Upper lobe of right lung (tissue), 1 donor: ENCODE results near the gene SURF4. TPM values are rescaled to one million over a fixed set of nuclear protein-coding genes. Genes with fewer than 3 reads are reported as not detected.
"Not testable (repeated sequence)": the region's sequence is repeated elsewhere in the genome, so short reads cannot be mapped to it uniquely, and the experiment has no call there.

Experiments used
- ATAC-seq: fragments of 200-7000 bp; cut with Tn5 transposase; one replicate; pipeline ENCODE4 v1.9.1; 2020; ENCODE audit warnings: mild to moderate bottlenecking, moderate library complexity
- DNase-seq: peaks from one replicate; pipeline ENCODE4 v3.0.0-alpha.2; 2020
- H3K27ac ChIP-seq: fragments of 200-600 bp; one replicate; pipeline ENCODE4 v1.8.0; 2022
- H3K27me3 ChIP-seq: fragments of 200-600 bp; one replicate; pipeline ENCODE4 v1.8.0; 2022; ENCODE audit warnings: mild to moderate bottlenecking
- H3K36me3 ChIP-seq: fragments of 200-600 bp; one replicate; pipeline ENCODE4 v1.8.0; 2022
- H3K4me1 ChIP-seq: fragments of 200-600 bp; one replicate; pipeline ENCODE4 v1.8.0; 2022
- H3K4me3 ChIP-seq: fragments of 200-600 bp; one replicate; pipeline ENCODE4 v1.8.0; 2022; ENCODE audit warnings: mild to moderate bottlenecking
- H3K9me3 ChIP-seq: fragments of 200-600 bp; one replicate; pipeline ENCODE4 v1.8.0; 2022
- CTCF ChIP-seq: fragments of 200-600 bp; IDR thresholded peaks from one replicate; pipeline ENCODE4 v1.8.0; 2022; ENCODE audit warnings: antibody characterized with exemption
- intact Hi-C: fragments of 100-400 bp; cut with DNase I; formaldehyde crosslinking; loops from one replicate; pipeline ENCODE4 v1.11.0; 2022
- total RNA-seq: library from RNA; stranded (reverse); fragmentation: NEBNext Ultra II Directional; extraction: Animal tissue kit (Norgen Biotek cat#: 25700); gene quantifications from one replicate; pipeline ENCODE4 v1.2.1, GENCODE V29; 2021
- donor health status: DM: no; HTN: yes; CAD: no; lungs with severe emphysema.

Gene SURF4
- total RNA-seq, 1 donor from 2014 or later: 142 TPM

GRCh38 chr9:133382507-133383141 lies 6.8 kb upstream of the SURF4 start:
- H3K27me3 ChIP-seq: no peaks in the 10 kb centered on the region
- H3K36me3 ChIP-seq: no peaks in the 10 kb centered on the region
- H3K9me3 ChIP-seq: no peaks in the 10 kb centered on the region
- no peak for TF ChIP-seq CTCF
- ATAC-seq (no peak), DNase-seq (no peak)
- intact Hi-C loops: no loop called here
- H3K27ac ChIP-seq: no peak overlapping the region
- no peaks in the 10 kb centered on the region for H3K4me1 ChIP-seq
- no peak overlapping the region for H3K4me3 ChIP-seq

GRCh38 chr9:133380734-133381133 lies 4.9 kb upstream of the SURF4 start:
- intact Hi-C loops: no loop called here
- Histone ChIP-seq H3K27me3 (no peaks in the 10 kb centered on the region), H3K4me3 (no peak overlapping the region), H3K9me3 (no peaks in the 10 kb centered on the region), H3K4me1 (peaks cover 5% of the 10 kb centered on the region), H3K36me3 (no peaks in the 10 kb centered on the region), H3K27ac (no peak overlapping the region)
- DNase-seq: no peak
- no peak for TF ChIP-seq CTCF
- no peak for ATAC-seq

GRCh38 chr9:133379153-133380086 lies 3.6 kb upstream of the SURF4 start:
- ATAC-seq (no peak), DNase-seq (no peak)
- H3K27me3 ChIP-seq: no peaks in the 10 kb centered on the region
- H3K4me3 ChIP-seq: no peak overlapping the region
- intact Hi-C loops: no loop called here
- no peaks in the 10 kb centered on the region for H3K36me3 ChIP-seq
- no peaks in the 10 kb centered on the region for H3K9me3 ChIP-seq
- no peak overlapping the region for H3K27ac ChIP-seq
- TF ChIP-seq CTCF: no peak
- H3K4me1 ChIP-seq: peaks cover 8% of the 10 kb centered on the region

- no peak overlapping the region for H3K27ac ChIP-seq
- TF ChIP-seq CTCF: no peak
- ATAC-seq: no peak
- no peaks in the 10 kb centered on the region for H3K27me3 ChIP-seq
- intact Hi-C loops: no loop called here
- peaks cover 15% of the 10 kb centered on the region for H3K4me1 ChIP-seq
- H3K9me3 ChIP-seq: no peaks in the 10 kb centered on the region
- H3K4me3 ChIP-seq: no peak overlapping the region
- no peaks in the 10 kb centered on the region for H3K36me3 ChIP-seq
- no peak for DNase-seq
Measured at GRCh38 chr9:133378408-133378962, 2.6 kb upstream of the SURF4 start.

GRCh38 chr9:133377721-133378216 lies 1.9 kb upstream of the SURF4 start:
- DNase-seq: no peak
- H3K4me3 ChIP-seq: no peak overlapping the region
- no peak overlapping the region for H3K27ac ChIP-seq
- H3K27me3 ChIP-seq: no peaks in the 10 kb centered on the region
- intact Hi-C loops: no loop called here
- no peak for TF ChIP-seq CTCF
- ATAC-seq: no peak
- peaks cover 21% of the 10 kb centered on the region for H3K4me1 ChIP-seq
- no peaks in the 10 kb centered on the region for H3K9me3 ChIP-seq
- H3K36me3 ChIP-seq: no peaks in the 10 kb centered on the region

GRCh38 chr9:133377280-133377679 lies 1.4 kb upstream of the SURF4 start:
- H3K36me3 ChIP-seq, ATAC-seq, DNase-seq, H3K27ac ChIP-seq, intact Hi-C loops, H3K27me3 ChIP-seq, H3K4me3 ChIP-seq, H3K9me3 ChIP-seq: not testable (repeated sequence)
- H3K4me1 ChIP-seq: peaks cover 26% of the 10 kb centered on the region
